Liver (tissue), 9 donors: ENCODE measurements around the gene RNPEPL1. TPM values are rescaled to one million over a fixed set of nuclear protein-coding genes. Genes with fewer than 3 reads are reported as not detected.

Experiments
- DNase-seq: peaks from one replicate; pipeline ENCODE4 v3.0.0-alpha.2; 2017; ENCODE audit warnings: low spot score
- H3K27ac ChIP-seq, 2 donors: one replicate each; pipeline ENCODE4 v1.7.0; 2013; ENCODE audit warnings: inconsistent platforms in 2 of 2, low read length in 2 of 2, control low read depth in 1 of 2, low read depth in 1 of 2, mild to moderate bottlenecking in 1 of 2
- H3K27me3 ChIP-seq, 4 donors: one replicate each; pipeline versions ENCODE4 v1.6.1 to v1.7.0; 2013; ENCODE audit warnings: low read length in 3 of 4, inconsistent platforms in 1 of 4, mild to moderate bottlenecking in 1 of 4, moderate library complexity in 1 of 4; ENCODE audit not compliant: control insufficient read depth in 4 of 4, insufficient read depth in 4 of 4
- H3K36me3 ChIP-seq, 4 donors: one replicate each; pipeline versions ENCODE4 v1.6.1 to v1.7.0; 2013; ENCODE audit warnings: low read length in 3 of 4, mild to moderate bottlenecking in 3 of 4, low read depth in 1 of 4, moderate library complexity in 1 of 4; ENCODE audit not compliant: control insufficient read depth in 4 of 4, insufficient read depth in 3 of 4
- H3K4me1 ChIP-seq, 4 donors: one replicate each; pipeline versions ENCODE4 v1.6.1 to v1.7.0; 2013; ENCODE audit warnings: low read length in 3 of 4, mild to moderate bottlenecking in 3 of 4, moderate library complexity in 1 of 4; ENCODE audit not compliant: control insufficient read depth in 4 of 4, insufficient read depth in 4 of 4
- H3K4me3 ChIP-seq, 3 donors: one replicate each; pipeline versions ENCODE4 v1.6.1 to v1.7.0; 2013; ENCODE audit warnings: low read length in 3 of 3, control low read depth in 1 of 3, low read depth in 1 of 3, mild to moderate bottlenecking in 1 of 3
- H3K9ac ChIP-seq, 2 donors: one replicate each; pipeline ENCODE4 v1.7.0; 2013; ENCODE audit warnings: low read length in 2 of 2, mild to moderate bottlenecking in 2 of 2, moderate library complexity in 2 of 2, control low read depth in 1 of 2, low read depth in 1 of 2
- H3K9me3 ChIP-seq, 4 donors: one replicate each; pipeline versions ENCODE4 v1.6.1 to v1.7.0; 2013; ENCODE audit warnings: low read length in 3 of 4; ENCODE audit not compliant: control insufficient read depth in 4 of 4
- EGR1 ChIP-seq, 2 donors: IDR thresholded peaks; 2 replicates each; pipeline ENCODE4 v1.6.1; 2016 to 2018; ENCODE audit warnings: antibody characterized with exemption in 2 of 2, low read depth in 2 of 2
- FOXA1 ChIP-seq: IDR thresholded peaks from 2 replicates; pipeline ENCODE4 v1.6.1; 2016; ENCODE audit warnings: antibody characterized with exemption
- FOXA2 ChIP-seq: IDR thresholded peaks from 2 replicates; pipeline ENCODE4 v1.6.1; 2016; ENCODE audit warnings: antibody characterized with exemption
- GABPA ChIP-seq, 2 donors: IDR thresholded peaks in 1 of 2; conservative IDR thresholded peaks in 1 of 2; 2 replicates each; pipeline ENCODE4 v1.6.1; 2016; ENCODE audit warnings: antibody characterized with exemption in 2 of 2, mild to moderate bottlenecking in 1 of 2, moderate library complexity in 1 of 2
- HNF4A ChIP-seq, 2 donors: conservative IDR thresholded peaks; 2 replicates each; pipeline ENCODE4 v1.6.1; 2016; ENCODE audit warnings: antibody characterized with exemption in 2 of 2, mild to moderate bottlenecking in 2 of 2
- HNF4G ChIP-seq: IDR thresholded peaks from 2 replicates; pipeline ENCODE4 v1.6.1; 2016; ENCODE audit warnings: antibody characterized with exemption
- JUND ChIP-seq, 2 donors: IDR thresholded peaks; 2 replicates each; pipeline ENCODE4 v1.6.1; 2016; ENCODE audit warnings: antibody characterized with exemption in 2 of 2
- NR2F2 ChIP-seq: IDR thresholded peaks from 2 replicates; pipeline ENCODE4 v1.6.1; 2016; ENCODE audit warnings: antibody characterized with exemption
- RAD21 ChIP-seq, 2 donors: IDR thresholded peaks; 2 replicates each; pipeline ENCODE4 v1.6.1; 2016; ENCODE audit warnings: antibody characterized with exemption in 2 of 2, mild to moderate bottlenecking in 2 of 2
- RXRA ChIP-seq, 2 donors: IDR thresholded peaks; 2 replicates each; pipeline ENCODE4 v1.6.1; 2017 to 2018; ENCODE audit warnings: antibody characterized with exemption in 2 of 2, mild to moderate bottlenecking in 1 of 2
- SP1 ChIP-seq: IDR thresholded peaks from 2 replicates; pipeline ENCODE4 v1.6.1; 2018; ENCODE audit warnings: antibody characterized with exemption, mild to moderate bottlenecking
- TAF1 ChIP-seq: conservative IDR thresholded peaks from 2 replicates; pipeline ENCODE4 v1.6.1; 2016; ENCODE audit warnings: antibody characterized with exemption, mild to moderate bottlenecking
- YY1 ChIP-seq: IDR thresholded peaks from 2 replicates; pipeline ENCODE4 v1.6.1; 2016; ENCODE audit warnings: antibody characterized with exemption, mild to moderate bottlenecking
- WGBS: extraction: QIAGEN DNeasy Blood & Tissue Kit; methylation state at CpG from one replicate; pipeline ENCODE4 v1.1.7; 2013; 5-methylcytosine and 5-hydroxymethylcytosine counted together
- polyA plus RNA-seq, 2 donors: library from polyadenylated mRNA; stranded (reverse) in 1 of 2; unstranded in 1 of 2; fragments of 200-250 nt in 1 of 2; fragments of >200 nt in 1 of 2; fragmentation: Nextera tagmentation in 1 of 2; extraction: Ambion mirVana in 1 of 2; gene quantifications; one replicate each; pipeline versions ENCODE4 v1.2.1 to v1.2.3, GENCODE V29; 2013 to 2015
- total RNA-seq, 2 donors: library from RNA; depleted of rRNA; stranded (reverse); fragments of >200 nt; gene quantifications; one replicate each; pipeline ENCODE4 v1.2.3, GENCODE V29; 2014
- TF ChIP-seq, protein P1 (sequence below): IDR thresholded peaks from 2 replicates; pipeline ENCODE4 v1.6.1; 2016; ENCODE audit warnings: antibody characterized with exemption, mild to moderate bottlenecking
- TF ChIP-seq, protein P2 (sequence below): IDR thresholded peaks from 2 replicates; pipeline ENCODE4 v1.6.1; 2016; ENCODE audit warnings: antibody characterized with exemption
- TF ChIP-seq, protein P3 (sequence below): IDR thresholded peaks from 2 replicates; pipeline ENCODE4 v1.6.1; 2016; ENCODE audit warnings: antibody characterized with exemption
- TF ChIP-seq, protein P4 (sequence below): fragments of 150-350 bp; IDR thresholded peaks from 2 replicates; pipeline ENCODE4 v1.5.1; 2017; ENCODE audit warnings: improper control_type of control experiment, low read depth, low read length; ENCODE audit not compliant: missing input control
- donor health status: healthy.
- donor health status: healthy.
- donor health status: healthy.
- donor health status: healthy.
- donor health status: healthy.

The RNPEPL1 gene
- total and polyA plus RNA-seq, 4 donors = 24.8 to 43.9 (median 29.4) TPM

DNA sequence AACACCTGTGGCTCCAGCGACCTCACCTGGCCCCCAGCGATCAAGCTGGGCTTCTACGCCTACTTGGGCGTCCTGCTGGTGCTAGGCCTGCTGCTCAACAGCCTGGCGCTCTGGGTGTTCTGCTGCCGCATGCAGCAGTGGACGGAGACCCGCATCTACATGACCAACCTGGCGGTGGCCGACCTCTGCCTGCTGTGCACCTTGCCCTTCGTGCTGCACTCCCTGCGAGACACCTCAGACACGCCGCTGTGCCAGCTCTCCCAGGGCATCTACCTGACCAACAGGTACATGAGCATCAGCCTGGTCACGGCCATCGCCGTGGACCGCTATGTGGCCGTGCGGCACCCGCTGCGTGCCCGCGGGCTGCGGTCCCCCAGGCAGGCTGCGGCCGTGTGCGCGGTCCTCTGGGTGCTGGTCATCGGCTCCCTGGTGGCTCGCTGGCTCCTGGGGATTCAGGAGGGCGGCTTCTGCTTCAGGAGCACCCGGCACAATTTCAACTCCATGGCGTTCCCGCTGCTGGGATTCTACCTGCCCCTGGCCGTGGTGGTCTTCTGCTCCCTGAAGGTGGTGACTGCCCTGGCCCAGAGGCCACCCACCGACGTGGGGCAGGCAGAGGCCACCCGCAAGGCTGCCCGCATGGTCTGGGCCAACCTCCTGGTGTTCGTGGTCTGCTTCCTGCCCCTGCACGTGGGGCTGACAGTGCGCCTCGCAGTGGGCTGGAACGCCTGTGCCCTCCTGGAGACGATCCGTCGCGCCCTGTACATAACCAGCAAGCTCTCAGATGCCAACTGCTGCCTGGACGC is 61.9 kb downstream of the RNPEPL1 start:
- no peaks in the 10 kb centered on the region for H3K36me3 ChIP-seq
- peaks cover 0 to 4% (median 1%) of the 10 kb centered on the region in 4 donors for H3K9me3 ChIP-seq
- DNase-seq = no peak
- TF ChIP-seq, protein P1, sequence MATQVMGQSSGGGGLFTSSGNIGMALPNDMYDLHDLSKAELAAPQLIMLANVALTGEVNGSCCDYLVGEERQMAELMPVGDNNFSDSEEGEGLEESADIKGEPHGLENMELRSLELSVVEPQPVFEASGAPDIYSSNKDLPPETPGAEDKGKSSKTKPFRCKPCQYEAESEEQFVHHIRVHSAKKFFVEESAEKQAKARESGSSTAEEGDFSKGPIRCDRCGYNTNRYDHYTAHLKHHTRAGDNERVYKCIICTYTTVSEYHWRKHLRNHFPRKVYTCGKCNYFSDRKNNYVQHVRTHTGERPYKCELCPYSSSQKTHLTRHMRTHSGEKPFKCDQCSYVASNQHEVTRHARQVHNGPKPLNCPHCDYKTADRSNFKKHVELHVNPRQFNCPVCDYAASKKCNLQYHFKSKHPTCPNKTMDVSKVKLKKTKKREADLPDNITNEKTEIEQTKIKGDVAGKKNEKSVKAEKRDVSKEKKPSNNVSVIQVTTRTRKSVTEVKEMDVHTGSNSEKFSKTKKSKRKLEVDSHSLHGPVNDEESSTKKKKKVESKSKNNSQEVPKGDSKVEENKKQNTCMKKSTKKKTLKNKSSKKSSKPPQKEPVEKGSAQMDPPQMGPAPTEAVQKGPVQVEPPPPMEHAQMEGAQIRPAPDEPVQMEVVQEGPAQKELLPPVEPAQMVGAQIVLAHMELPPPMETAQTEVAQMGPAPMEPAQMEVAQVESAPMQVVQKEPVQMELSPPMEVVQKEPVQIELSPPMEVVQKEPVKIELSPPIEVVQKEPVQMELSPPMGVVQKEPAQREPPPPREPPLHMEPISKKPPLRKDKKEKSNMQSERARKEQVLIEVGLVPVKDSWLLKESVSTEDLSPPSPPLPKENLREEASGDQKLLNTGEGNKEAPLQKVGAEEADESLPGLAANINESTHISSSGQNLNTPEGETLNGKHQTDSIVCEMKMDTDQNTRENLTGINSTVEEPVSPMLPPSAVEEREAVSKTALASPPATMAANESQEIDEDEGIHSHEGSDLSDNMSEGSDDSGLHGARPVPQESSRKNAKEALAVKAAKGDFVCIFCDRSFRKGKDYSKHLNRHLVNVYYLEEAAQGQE = no peak
- no peak for TF ChIP-seq GABPA (IDR thresholded peaks at IDR 0.05 in 1 of 2, conservative IDR thresholded peaks at IDR 0.05 in 1 of 2)
- TF ChIP-seq HNF4A (conservative IDR thresholded peaks at IDR 0.05) = no peak
- no peak for TF ChIP-seq RXRA (IDR thresholded peaks at IDR 0.05)
- no peak for TF ChIP-seq HNF4G
- TF ChIP-seq, protein P2, sequence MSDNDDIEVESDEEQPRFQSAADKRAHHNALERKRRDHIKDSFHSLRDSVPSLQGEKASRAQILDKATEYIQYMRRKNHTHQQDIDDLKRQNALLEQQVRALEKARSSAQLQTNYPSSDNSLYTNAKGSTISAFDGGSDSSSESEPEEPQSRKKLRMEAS = no peak
- no peak for TF ChIP-seq YY1
- no peak for TF ChIP-seq JUND (IDR thresholded peaks at IDR 0.05)
- TF ChIP-seq FOXA2 = no peak
- TF ChIP-seq FOXA1 = no peak
- TF ChIP-seq, protein P3, sequence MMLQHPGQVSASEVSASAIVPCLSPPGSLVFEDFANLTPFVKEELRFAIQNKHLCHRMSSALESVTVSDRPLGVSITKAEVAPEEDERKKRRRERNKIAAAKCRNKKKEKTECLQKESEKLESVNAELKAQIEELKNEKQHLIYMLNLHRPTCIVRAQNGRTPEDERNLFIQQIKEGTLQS = no peak
- TF ChIP-seq NR2F2 = no peak
- TF ChIP-seq RAD21 (IDR thresholded peaks at IDR 0.05) = no peak
- TF ChIP-seq, protein P4, sequence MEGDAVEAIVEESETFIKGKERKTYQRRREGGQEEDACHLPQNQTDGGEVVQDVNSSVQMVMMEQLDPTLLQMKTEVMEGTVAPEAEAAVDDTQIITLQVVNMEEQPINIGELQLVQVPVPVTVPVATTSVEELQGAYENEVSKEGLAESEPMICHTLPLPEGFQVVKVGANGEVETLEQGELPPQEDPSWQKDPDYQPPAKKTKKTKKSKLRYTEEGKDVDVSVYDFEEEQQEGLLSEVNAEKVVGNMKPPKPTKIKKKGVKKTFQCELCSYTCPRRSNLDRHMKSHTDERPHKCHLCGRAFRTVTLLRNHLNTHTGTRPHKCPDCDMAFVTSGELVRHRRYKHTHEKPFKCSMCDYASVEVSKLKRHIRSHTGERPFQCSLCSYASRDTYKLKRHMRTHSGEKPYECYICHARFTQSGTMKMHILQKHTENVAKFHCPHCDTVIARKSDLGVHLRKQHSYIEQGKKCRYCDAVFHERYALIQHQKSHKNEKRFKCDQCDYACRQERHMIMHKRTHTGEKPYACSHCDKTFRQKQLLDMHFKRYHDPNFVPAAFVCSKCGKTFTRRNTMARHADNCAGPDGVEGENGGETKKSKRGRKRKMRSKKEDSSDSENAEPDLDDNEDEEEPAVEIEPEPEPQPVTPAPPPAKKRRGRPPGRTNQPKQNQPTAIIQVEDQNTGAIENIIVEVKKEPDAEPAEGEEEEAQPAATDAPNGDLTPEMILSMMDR = no peak
- TF ChIP-seq SP1 = no peak
- TF ChIP-seq TAF1 = no peak
- no peak for TF ChIP-seq EGR1 (IDR thresholded peaks at IDR 0.05; ENCODE audit: low read depth in 2 of 2)
- no peaks in the 10 kb centered on the region for H3K4me1 ChIP-seq
- no peak overlapping the region for H3K27ac ChIP-seq
- WGBS = 94% methylated on average over 50 of the region's 50 CpGs
- H3K9ac ChIP-seq = no peak overlapping the region
- no peaks in the 10 kb centered on the region for H3K27me3 ChIP-seq
- no peak overlapping the region for H3K4me3 ChIP-seq

Other genes with a start within 250 kb of the RNPEPL1 start
- 10 to 100 TPM in 1 of 2 donors, 1 to 10 TPM in 1; 3.2 to 13.4 TPM for gene GPC1, start 132.8 kb upstream of the RNPEPL1 start, total RNA-seq
- 10 to 100 TPM in 1 of 2 donors, 1 to 10 TPM in 1; 4.8 to 41.0 TPM for gene GPC1, start 132.8 kb upstream of the RNPEPL1 start, polyA plus RNA-seq
- gene ANKMY1, start 10.5 kb upstream of the RNPEPL1 start, total RNA-seq = 10 to 100 TPM in 1 of 2 donors, 1 to 10 TPM in 1; 5.4 to 12.8 TPM
- gene ANKMY1, start 10.5 kb upstream of the RNPEPL1 start, polyA plus RNA-seq = 1 to 10 TPM; 2.5 to 3.0 TPM
- gene DUSP28, start 8.1 kb upstream of the RNPEPL1 start, total RNA-seq = 1 to 10 TPM; 1.9 to 3.5 TPM
- gene DUSP28, start 8.1 kb upstream of the RNPEPL1 start, polyA plus RNA-seq = 1 to 10 TPM; 2.4 to 4.1 TPM
- gene CAPN10, start 18.2 kb downstream of the RNPEPL1 start, total RNA-seq = 10 to 100 TPM in 1 of 2 donors, 1 to 10 TPM in 1; 5.3 to 11.3 TPM
- gene CAPN10, start 18.2 kb downstream of the RNPEPL1 start, polyA plus RNA-seq = 1 to 10 TPM; 4.8 to 7.6 TPM
- gene GPR35, start 57.0 kb downstream of the RNPEPL1 start, total RNA-seq = 1 to 10 TPM in 1 of 2 donors, under 1 TPM in 1; 0.50 to 2.4 TPM
- under 1 TPM; 0.30 to 0.38 TPM for gene GPR35, start 57.0 kb downstream of the RNPEPL1 start, polyA plus RNA-seq
- gene AQP12B, start 114.4 kb downstream of the RNPEPL1 start, total RNA-seq = not detected
- not detected for gene AQP12B, start 114.4 kb downstream of the RNPEPL1 start, polyA plus RNA-seq
- gene AQP12A, start 123.4 kb downstream of the RNPEPL1 start, total RNA-seq = not detected
- not detected for gene AQP12A, start 123.4 kb downstream of the RNPEPL1 start, polyA plus RNA-seq